HG02763 (cell line): ENCODE measurements around the gene EEF1G.
A peak's percentile ranks its signal among the peaks of the same experiment; 100 is the strongest.
"Not testable (repeated sequence)": the region's sequence is repeated elsewhere in the genome, so short reads cannot be mapped to it uniquely, and the experiment has no call there.

Experiments
- ATAC-seq: cut with Tn5 transposase; IDR thresholded peaks from one replicate; pipeline ENCODE4 v1.9.1; 2021; ENCODE audit warnings: mild to moderate bottlenecking, moderate library complexity; ENCODE audit not compliant: unreplicated experiment

Gene EEF1G

DNA sequence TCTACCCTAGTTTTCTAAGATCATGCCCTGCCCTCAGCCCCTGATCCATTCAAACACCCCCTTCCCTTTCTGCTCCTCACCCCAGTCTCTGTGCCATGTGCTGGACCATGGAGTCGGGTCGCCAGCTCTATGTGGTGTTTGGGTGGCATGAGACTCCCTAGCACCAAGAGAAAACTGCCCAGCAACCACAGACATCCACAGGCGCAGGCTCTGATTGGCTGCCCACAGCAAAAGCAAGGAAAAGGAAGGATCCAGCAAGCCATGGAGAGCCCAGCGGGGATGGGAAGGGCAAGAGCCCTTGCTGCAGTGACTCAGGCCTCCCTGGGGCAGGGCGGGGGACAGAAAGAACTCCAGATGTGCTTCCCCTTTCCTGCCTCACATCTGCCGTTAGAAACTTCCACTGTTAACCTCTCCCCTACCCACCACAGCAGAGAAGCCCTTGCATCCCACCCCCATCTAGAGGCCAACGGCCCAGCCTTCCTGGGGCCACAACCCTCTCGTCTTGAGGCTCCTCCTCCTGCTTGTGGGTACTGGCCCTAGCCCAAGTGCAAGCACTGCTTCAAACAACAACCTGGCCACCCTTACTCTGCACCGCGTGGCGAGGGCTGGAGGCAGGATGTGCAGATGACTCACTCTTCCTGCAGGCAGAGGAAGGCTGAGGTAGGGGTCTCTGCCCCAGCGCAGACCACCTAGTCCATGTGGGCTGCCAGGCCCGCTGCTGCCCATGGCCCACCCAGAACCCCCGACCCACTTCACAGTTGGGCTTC lies 17.4 kb downstream of the EEF1G start:
- ATAC-seq, result peak; percentile 34

DNA sequence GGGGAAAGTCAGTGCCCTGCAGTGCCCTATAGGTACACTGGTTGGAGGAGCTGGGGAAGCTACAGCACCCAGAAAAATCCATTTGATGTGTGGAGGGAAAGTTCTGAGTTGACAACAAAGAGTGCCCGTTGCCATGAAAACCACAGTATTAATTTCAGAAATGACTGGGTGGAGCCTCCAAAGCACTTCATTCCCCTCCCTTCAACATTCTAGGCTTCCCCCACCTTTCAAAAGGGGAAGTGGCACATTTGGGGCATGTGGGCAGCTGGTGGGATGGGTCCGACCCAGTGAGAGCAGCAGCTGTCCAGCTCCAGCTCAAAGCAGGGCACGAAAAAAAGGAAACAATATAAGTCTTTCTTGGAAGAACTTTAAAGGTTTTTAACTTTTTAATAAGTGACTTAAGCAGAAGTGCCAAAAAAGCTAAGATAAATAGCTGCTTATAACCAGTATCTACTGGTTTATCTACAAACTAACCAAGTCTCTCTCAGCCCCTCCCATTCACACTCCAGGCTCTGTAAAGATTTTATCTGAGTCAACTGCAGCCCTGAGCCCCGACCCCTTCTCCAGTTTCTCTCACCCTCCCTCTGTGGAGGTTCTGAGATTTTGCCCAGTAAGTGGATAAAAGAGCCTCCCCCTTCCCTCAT lies 18.1 kb downstream of the EEF1G start:
- ATAC-seq, result peak; percentile 29

DNA sequence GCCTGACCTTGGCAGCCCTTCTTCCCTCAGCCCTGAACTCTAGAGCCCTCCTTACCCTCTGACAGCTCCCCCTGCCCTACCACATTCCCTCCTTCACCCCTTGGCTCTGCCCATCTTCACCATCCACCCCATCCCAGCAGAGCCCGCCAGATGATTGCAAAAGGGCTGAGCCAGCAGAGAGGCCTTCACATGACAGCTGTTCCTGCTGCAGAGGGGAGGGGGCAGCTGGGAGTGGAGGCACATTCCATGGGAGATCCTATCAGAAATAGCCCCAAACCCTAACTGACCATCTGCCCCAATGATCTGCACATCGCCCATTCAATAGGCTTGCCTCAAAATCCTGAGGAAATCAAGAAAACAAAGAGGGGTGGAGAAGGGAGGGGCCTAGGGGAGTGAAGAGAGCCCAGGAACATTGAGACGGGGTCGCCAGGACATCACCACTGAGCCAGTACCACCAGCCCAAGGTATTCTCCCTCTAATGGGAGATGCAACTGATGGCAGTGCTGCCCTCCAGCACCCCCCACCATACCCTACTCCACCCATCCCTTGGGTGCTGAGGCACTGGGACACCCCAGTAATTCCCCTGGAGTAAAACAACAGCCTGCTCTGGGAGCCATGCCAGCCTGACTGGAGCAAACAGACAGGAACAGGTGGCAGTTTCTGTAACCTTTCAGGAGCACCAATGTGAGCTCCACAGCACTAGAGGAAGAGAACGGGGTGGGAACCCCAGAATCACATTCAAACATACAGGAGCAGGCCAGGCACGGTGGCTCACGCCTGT lies 19.1 kb downstream of the EEF1G start:
- ATAC-seq, result no peak

DNA sequence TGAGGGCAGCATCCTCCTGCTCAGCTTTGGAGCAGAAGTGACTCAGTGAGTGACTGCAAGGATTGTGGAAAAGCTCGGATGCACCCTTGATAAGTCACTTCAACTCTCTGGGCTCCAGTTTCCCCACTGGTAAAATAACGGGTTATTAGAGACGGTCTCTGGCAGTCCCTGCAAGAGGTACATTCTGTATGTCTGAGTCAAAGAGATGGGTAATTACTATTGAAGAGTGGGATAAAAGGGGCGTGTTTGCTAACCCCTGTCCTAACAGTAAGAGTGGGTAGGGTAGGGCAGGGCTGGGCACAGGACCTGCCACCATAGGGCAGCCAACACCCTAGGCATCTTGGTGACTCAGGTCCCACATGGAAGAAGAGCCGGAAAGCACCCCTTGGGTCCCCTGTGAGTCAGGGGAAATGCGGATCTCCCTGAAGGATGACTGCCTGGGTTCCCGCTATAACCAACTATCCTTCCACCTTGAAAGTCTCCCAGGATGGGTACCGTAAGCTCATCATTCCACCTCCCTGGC lies 19.8 kb downstream of the EEF1G start:
- ATAC-seq, result no peak

DNA sequence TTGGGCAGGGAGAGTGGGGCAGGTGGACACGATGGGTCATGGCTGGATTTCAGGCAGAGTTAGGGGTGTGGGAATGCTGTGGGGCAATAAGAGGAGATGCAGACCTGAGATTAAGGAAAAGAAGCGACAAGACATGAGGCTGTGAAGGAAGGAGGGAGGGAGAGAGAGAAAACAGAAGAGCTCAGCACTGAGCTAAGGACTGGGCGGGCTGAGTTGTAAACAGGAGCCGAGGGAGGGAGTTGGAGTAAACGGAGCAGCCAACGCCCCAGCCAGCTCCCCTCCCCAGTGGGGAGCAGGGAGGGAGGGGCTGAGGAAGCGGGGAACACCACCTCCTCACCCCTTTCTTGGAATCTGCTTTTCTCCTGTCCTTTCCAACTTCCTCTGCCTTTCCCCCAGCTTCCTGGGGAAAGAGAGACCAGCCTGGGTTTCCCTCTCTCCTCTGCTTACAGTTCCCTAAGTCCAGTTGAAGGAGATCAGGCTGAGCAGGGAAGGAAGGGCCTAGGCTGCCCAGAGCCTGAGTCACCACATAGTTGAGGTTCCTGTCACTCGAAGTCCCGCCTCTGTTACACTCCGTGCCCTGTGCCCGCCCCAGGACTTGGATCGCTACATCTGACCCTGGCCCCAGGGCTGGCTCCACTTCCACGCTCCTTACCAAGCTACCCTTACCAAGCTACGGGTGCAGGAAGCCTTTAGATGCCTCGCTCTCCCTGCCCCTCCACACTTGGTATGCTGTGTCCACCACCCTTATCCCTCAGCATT lies 20.4 kb downstream of the EEF1G start:
- ATAC-seq, result no peak

DNA sequence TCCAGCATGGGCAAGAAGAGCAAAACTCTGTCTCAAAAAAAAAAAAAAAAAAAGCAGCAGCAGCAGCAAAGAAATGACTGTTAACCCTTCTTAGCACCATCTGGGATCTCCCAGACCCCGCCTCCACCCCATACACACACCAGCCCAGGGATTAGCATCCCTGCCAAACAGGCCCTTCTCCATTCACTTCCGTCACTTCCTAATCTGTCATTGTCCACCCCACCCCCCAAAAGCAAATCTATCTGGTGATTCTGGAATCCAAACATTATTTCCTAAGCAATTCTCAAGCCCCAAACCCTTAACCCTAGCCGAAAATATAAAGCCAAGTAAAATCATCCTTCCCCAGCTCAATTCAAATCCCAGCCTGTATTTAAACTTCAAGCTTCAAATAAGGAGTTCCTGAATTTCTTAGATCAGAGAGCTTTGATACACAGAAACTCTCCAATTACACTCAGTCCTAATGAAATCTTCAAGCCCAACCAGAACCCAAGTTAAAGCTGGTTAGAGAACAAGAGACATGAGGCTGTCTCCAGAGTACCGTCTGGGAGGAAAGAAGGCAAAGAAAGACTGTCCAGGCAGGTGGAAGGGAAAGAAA lies 21.1 kb downstream of the EEF1G start:
- no peak for ATAC-seq

DNA sequence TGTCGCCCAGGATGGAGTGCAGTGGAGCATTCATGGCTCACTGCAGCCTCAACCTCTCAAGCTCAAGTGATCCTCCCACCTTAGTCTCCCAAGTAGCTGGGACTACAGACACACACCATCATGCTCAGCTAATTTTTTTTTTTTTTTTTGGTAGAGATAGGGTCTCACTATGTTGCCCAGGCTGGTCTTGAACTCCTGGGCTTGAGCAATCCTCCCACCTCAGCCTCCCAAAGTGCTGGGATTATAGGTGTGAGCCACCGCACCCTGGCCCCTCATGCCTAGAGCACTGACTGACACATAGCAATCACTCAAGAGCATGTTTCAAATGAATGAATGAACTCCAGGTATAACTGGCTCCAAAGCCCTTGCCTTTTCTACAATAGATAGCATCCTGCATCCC lies 23.2 kb downstream of the EEF1G start:
- ATAC-seq, result not testable (repeated sequence)

DNA sequence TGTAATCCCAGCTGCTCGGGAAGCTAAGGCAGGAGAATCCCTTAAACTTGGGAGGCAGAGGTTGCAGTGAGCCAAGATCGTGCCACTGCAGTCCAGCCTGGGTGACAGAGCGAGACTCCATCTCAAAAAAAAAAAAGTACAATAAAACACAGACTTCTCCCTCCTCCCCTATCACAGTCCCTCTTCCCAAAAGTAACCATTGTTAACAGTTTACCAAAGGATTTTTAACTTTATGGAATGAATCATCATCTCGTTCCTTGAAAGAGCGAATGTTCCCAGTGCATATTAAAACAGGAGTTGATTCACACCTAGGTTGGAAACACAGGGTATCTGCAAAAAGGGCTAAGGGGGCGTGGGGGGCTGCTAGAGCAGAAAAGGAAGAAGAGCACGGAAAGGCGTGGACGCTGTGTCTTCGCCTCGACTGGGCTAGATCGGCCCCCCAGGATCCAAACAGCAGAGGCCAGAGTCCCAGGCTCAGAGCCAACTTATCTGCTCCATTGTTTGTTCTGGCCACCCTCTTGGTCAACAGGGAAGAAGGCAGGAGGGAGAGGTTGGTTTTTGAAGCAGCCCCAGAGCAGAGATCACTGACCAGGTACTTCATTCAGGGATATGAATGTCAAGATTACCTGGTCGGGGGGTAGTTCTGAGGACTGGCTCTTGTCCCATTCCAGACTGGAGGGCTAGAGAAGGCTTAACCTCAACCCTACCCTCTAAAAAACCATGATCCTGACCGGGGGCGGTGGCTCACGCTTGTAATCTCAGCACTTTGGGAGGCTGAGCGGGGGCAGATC lies 25.0 kb downstream of the EEF1G start:
- ATAC-seq, result no peak

DNA sequence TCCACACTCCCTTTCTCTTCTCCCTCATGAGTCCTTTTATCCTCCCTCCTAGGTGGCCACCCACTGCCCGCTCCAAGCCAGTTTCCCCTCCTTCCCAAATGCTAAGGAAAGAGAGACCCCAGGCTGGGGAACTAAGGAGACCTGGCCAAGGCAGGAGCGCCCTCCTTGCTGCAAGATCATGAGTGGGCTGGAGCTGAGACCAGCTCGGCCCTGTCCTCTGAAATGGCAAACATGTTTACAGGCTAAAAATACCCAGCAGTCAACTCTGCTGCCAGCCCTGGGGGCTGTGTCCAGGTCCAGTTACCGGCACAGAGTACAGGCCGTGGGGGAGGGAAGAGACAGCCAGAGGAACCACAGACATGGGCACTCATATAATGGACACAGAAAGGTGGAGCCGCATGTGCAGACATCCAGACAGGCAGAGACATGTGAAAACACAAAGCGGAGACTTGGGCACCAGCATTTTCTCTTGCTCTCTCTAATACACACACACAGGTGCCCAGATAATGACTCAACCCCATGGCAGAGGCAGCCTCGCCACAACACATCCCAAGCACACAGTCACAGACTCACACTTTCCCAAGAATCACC lies 25.9 kb downstream of the EEF1G start:
- ATAC-seq, result no peak

DNA sequence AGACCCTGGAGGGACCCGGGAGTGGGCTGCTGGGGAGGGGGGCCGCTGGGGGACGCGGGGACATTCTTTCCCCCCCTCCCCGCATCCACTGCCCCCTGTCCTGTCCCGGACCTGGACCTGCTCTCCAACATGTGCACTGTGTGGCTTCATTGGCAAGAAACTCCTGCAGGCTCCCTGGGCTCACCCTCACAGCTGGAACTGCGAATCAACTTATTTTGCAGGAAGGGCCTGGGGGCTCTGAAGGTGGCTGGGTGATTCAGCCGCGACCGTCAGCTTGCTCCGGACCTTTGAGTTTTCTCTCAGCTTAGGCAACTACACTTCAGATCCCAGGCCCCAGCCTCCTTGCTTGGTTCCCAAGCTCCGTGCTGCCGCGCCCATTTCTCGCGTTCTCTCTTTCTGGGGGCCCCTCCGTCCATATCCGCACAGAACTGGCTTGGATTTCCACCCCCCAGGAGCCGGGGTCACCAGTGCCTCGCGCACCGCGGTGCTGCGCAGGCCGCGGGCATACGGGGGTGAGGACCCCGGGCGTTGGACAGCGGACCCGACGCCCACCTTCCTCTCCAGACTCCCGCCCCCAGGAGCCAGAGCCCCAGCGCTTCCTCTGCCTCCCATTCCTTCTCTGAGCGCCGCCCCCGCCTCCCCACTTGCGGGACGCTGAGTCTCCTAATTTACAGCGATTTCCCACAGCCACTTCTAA lies 26.6 kb downstream of the EEF1G start:
- no peak for ATAC-seq

DNA sequence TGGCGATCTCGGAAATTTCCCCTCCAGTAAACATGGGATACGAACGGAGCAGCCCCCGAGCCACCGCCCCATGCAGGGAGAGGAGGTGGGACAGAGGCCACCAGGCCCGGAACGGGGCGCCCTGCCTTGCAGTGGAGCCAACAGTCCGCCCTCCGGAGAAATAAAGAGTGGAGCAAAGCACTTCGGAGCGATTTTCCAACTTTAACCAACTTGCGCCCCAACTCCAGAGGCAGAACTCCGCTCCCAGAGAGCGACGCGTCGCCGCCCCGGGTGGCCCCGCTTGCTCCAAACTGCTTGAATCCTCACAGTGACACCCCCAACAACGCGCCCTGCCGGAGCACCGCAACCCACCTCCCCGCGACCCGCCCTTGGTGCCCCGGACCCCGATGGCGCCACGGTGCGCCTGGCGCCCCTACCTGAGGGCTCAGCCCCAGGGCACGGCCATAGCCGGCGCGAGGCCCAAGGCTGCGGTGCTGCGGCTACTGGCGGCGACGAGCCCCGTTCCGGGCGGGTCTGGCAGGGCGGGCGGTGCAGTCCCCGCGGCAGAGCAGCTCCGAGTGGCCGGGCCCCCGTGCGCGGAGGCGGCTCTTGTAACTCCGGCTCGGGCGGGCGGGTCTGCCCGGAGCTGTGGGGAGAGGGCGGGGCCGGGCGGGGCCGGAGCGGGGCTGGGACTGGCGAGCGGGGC lies 27.3 kb downstream of the EEF1G start, which contains the start of gene AHNAK:
AHNAK (minus strand) TSS at position 563 of the 685 bp plus-strand sequence. CDS start 10,708 bp downstream, outside the sequence.
- ATAC-seq, result no peak

DNA sequence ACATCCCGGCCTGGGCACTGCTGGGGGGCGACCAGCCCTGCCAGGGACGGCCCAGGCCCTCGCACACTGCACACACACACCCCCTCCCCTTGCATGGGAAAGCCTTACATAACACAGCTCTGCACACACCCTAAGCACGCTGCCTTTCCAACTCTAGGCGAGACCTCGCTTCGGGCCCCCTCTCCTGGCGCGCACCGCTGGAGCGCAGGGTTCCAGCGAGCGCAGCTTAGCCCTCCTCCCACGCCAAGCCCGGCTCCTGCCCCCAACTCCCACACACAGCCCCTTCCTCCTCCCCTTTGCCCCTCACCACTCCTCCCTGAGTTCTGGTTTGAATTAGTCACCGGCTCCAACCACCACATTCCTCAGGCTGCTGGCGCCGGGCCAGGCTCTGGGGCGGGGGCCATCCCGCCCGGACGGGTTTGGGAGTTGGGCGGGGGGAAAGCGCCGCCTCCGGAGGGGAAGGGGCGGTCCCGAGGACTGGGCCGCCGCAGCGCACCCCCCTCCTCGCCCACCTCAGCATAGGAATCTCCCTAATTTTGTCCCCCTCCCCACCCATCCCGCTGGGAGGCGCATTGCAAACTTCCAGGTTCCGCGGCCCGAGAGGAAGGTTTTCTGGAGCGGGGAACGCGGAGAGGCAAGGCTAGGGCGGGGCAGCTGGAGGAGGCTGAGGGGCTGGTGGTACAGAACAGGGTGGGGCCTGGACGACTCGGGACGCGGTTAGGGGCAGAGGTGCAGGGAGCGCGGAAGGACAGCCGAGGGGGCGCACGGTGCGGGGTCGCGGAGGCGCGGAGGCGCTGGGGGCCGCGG lies 28.1 kb downstream of the EEF1G start:
- ATAC-seq, result no peak

DNA sequence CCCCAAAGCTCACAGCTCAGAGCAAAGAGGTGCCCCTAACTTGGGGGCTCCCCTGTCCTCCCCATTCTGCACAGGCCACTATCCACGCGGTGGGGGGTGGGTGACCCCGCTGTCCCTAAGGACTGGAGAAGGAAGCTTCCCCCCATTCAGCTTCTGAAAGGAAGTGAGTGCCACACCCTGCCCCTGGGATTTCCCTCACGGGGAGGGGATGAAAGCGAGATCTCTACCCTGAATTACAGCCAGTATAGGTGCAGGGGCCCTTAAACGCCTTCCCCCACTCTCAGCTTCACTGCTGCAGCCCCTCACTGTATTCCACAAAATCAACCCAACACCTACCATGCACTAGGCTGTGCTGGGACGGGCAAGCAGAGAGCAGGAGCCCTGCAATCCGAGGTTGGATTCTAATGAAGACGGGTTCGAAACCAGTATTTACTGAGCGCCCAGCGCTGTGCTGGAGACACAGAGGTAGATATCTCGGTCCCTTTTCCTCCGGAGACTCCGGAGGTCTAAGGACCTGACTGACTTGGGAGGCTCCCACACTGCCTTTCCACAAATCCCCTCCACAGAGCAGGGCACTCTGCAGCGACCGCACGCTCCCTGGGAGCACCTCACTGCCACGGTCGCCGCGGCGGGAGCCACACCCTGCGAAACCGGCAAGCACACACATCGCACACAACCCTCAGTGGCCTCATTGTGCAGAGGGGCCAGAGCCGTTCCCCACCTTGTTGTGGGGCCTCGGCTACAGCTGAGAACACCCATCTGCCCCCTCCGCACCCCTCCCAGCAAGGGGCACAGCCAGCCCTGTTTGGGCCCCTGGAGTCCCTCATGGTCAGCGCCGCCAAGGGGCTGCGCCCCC lies 28.9 kb downstream of the EEF1G start:
- no peak for ATAC-seq

DNA sequence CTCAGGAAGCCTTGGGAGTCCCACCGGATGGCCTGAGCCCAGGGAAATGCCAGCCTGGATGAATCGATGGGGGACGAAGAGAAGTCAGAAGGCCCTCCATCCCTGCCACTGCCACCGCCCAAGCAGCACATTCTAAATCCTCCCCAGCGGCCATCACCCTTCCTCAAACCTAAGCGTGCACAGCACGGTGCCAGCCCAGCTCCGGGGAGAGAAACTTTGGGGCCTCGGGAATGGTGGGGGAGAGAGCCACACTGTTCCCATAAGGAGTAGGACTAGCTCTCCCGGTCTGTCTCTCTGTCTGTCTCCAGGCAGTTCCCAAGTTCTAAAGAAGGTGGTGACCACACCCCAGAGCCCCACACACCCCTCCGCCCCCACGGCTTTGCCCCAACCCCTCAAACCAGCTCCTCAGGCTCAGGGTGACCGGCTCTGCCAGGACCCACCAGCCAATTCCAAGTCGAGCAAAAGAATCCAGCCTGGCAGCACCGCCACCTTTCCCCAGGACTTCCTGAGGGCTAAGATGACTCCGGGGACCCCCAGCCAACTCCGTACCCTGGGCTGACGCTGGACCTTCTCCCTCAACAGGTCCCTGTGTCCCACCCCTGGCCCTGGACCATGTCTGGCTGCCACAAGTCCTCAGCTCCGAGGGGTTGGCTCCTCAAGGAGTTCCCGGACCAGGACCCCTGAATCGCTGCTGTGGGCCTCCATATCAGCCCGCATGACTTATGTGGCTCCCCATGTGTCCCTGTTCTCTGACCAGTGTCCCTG lies 29.8 kb downstream of the EEF1G start:
- no peak for ATAC-seq

DNA sequence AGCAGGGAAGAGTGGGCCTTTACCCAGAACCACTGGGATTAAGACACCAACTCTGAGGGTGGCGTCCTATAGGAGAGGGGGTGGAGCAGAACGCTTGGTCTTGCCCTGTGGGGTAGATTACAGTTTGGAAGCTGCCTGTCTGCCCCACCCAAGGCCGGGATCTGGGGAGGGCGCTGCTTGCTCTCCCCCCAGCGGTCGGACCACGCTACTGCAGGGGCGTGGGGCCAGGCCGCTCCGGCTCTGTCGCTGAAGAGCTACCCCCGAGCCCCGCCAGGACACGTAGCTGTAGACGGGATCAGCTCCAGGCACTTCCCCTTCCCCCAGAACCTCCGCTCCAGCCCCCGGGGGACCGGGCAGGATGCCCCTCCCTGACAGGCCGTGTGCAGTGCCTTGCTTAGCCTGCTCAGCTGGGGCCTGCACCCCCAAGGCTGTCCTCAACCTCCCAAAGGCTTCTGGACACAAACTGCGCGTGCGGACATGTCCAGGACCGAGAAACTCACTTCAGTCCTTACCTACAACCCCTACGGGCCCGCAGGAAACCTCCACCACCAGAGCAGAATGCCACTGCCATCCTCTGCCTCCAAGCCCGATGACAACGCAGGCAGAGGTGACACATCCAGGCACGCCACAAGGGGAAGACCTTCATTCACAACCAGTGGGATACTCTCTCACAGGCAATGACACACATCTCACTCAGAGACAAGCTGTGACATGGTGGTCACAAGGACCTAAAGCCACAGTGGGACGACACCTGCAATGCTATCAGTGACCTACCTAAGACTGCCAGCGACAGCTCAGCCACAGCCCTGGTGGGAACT lies 30.7 kb downstream of the EEF1G start:
- no peak for ATAC-seq
